DND-41 (cell line): ENCODE results near the gene SLC39A8.

Experiments used
- EZH2 ChIP-seq: IDR thresholded peaks from 3 replicates; pipeline ENCODE4 v1.6.1; 2012; ENCODE audit warnings: borderline replicate concordance, low read depth, mild to moderate bottlenecking, moderate library complexity, low read length, inconsistent platforms; ENCODE audit not compliant: severe bottlenecking
- TF ChIP-seq, protein P1 (sequence below): IDR thresholded peaks from 2 replicates; pipeline ENCODE4 v1.5.1; 2012; ENCODE audit warnings: borderline replicate concordance, low read length, moderate library complexity, mild to moderate bottlenecking; ENCODE audit not compliant: poor library complexity, severe bottlenecking; ENCODE audit errors: extremely low read depth

DNA sequence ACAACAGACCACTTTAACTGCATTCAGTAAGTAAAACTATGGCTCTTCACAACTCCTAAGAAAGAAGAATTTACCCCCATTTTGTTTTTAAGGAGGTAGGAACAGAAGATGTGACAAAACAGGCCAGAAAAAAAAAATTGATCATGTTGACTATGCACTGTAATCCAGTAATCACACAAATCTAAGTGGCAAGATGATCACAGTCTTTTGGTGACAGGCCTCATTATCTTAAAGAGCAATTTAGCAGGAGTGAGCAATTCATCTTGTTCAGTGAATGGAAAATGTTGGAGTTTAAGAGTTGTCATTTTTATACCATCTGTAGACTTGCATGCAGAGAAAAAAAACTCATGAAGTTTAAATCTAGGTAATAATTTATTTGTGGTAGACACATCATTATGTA is 115.1 kb downstream of the SLC39A8 start:
- TF ChIP-seq, protein P1, sequence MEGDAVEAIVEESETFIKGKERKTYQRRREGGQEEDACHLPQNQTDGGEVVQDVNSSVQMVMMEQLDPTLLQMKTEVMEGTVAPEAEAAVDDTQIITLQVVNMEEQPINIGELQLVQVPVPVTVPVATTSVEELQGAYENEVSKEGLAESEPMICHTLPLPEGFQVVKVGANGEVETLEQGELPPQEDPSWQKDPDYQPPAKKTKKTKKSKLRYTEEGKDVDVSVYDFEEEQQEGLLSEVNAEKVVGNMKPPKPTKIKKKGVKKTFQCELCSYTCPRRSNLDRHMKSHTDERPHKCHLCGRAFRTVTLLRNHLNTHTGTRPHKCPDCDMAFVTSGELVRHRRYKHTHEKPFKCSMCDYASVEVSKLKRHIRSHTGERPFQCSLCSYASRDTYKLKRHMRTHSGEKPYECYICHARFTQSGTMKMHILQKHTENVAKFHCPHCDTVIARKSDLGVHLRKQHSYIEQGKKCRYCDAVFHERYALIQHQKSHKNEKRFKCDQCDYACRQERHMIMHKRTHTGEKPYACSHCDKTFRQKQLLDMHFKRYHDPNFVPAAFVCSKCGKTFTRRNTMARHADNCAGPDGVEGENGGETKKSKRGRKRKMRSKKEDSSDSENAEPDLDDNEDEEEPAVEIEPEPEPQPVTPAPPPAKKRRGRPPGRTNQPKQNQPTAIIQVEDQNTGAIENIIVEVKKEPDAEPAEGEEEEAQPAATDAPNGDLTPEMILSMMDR: no peak
- no peak for TF ChIP-seq EZH2
